NCI-H774 (cell line): ENCODE measurements around the gene ATL2.
"Not testable (repeated sequence)": the region's sequence is repeated elsewhere in the genome, so short reads cannot be mapped to it uniquely, and the experiment has no call there.

Source experiments
- DNase-seq: peaks from one replicate; lab custom pipeline; 2025; lab: John Stamatoyannopoulos, UW

ATL2 gene

DNA sequence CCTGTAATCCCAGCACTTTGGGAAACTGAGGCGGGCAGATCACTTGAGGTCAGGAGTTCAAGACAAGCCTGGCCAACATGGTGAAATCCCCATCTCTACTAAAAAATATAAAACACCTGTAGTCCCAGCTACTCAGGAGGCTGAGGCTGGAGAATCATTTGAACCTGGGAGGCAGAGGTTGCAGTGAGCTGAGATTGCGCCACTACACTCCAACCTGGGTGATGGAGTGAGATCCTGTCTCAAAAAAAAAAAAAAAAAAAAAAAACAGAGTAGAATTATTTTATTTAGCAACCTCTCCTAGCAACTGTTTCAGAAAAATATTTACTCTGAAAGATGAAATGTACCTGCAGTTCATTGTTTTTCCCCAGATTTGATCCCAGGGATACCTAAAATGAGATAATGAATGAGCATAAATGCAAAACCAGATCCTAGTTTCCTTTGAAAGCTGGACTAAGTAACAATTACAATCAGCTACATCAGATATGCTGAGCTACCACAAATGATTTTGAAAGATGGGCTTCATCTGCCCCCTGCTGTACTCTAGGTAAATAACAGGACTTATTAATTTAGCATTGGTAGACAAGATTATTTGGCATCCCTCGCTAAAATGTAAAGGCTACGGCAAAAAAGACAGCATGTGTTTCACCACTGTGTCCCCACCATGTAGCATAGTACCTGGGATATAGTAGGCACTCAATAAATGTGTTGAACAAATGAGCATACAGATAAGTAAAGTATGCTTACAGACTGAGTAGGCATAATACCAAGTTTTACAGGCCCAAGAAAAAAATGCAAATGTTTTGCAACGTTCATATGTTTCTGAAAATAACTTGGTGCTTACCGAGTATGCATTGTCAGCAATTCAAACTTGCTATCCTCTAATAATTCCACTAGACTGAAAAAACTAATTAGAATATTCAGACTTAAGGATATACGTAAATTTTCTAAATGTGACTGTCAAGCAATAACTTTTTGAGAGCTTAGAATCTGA is 102.5 kb downstream of the ATL2 start:
- peak; percentile 26 for DNase-seq

DNA sequence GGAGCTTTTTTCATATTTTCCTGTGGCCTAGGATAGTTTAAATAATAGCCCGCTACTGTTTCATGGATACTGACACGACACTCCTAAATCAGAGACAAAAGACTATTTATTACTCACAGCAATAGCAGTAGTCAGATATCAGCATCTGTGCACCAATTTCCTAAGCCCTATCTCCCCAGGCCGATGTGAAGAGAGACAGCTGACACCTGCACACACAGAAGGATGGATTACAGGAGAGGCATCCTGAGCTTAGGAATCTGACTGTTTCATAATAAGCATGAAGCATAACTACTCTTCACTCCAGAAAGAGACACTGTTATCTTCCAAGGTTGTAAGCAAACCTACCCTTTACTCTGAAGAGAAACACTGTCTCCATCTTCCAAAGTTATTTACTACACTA is 105.4 kb downstream of the ATL2 start:
- DNase-seq, result no peak

DNA sequence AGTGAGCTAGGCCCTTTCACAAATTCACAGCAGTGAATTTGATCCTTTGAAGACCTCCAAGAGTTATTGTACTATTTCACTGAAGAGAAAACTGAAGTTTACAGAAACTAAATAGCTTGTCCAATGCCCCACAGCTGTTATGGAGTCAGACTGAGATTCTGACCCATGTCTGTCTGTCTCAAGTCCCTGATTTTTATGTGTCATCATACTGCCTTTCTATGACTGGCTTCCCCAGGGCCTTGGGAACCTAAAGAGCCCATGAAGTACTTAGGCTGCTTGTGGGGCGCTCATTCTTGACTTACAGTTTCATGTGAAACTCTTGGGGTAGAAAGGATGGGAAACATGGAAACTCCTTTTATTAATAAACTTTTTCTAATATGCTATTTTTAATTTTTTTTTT is 107.7 kb downstream of the ATL2 start:
- no peak for DNase-seq

DNA sequence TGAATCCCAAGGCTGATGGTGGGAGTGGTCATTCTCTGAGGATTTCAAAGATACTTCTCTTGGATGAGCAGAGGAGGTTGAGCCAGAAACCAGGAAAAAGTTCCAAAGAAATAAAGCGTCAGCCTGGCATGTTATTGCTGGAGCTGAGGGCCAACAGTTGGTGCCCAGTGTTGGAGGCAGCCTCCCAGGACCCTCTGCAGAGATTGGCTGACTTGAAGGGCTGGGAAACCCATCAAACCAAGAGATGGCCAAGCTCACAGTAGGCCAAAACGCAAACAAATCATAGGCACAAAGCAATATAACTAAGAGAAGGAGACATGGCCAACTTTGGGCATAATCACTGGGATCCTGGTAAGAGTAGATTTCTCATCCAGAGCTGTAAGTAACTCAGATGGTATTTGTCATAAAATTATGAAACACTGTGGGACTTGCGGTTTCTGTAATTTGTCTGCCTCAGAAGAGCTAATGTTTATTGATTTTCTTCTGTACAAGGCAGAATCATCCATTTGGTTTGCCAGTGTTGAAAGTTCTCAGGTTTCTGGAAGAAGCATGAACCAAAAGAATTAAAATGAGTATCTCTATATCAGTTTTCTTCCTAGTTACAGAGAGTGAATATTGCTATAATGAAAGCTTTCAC is 108.3 kb downstream of the ATL2 start:
- DNase-seq, result no peak

DNA sequence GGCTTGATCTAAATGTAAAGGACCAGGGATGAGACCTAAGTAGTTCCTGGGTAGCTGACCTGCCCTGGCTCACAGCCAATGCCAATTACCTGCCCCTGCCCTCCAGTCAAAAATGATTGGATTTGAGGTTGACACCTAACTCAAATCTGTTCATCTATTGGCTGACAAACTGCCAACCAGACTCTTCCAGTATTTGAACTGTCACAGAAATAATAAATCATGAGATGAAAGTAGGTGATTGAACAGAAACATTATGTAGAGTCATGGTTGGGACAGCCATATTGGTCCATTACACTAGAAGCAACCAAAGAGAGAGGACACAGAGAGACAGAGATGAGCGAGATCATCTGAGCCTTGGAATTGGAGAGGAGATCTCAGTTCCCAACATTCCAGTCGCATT is 109.1 kb downstream of the ATL2 start:
- no peak for DNase-seq

DNA sequence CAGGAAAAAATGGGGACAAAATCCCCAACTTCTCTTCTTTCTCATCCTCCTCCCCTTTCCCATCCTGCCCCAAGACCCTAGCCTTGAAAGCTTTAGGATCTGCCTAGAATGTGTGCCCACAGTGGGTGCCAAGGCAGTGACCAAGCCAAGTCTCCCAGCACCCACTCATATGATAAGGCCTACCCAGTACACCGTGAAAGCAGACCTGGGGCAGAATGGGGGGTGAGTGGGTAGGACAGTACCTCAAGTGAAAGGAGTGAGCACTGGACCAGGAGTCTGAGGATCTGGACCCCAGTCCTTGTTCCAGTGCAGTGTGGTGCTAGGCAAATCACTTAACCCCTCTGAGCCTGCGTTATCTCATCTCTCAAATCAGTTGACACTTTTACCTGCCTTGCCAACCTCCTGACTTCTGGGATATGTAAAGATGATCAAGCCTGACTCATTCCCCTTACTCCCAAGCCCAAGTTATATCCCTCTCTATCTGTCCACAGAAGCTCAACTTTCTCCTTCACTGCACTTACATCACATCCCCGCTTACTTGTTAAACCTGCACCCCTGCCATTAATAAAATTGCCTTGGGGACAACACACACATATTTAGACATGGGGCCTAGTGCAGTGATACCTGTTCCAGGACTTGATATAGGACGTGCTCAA is 109.7 kb downstream of the ATL2 start:
- DNase-seq, result no peak

DNA sequence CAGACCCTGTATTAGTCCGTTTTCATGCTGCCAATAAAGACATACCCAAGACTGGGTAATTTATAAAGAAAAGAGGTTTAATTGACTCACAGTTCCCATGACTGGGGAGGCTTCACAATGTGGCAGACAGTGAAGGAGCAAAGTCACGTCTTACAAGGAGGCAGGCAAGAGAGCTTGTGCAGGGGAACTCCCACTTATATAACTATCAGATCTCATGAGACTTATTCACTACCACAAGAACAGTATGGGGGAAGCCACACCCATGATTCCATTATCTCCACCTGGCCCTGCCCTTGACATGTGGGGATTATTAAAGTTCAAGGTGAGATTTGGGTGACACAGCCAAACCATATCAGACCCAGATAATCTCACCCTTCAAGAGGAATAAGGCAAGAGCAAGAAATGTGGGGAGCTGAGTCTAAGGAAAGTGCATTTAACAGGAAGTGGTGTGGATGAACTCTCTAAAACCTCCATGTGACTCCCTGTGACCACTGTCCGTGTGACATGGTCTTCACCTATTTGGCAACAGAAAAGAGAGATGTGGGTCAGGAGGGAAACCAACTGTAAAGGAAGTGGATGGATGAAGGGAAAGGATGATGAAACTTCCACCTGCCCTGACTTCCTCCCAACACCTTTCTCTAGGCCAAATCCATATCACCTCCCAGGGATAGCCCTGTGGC is 110.6 kb downstream of the ATL2 start:
- DNase-seq, result no peak

DNA sequence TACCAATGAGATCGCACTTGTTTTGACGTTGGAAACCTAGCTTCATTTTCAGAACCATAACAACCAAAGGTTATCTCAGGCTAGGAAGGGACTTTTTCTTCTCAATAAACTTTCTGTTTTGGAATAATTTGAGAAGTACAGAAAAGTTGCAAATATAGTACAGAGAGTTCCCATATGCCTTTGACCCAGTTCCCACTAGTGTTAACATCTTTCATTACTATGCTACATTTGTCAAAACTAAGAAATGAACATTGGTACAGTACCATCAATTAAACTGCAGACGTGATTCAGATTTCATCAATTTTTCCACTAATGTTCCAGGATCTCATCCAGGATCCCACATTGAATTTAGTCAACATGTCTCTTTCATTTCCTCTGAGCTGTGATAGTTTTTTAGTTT is 111.6 kb downstream of the ATL2 start:
- DNase-seq, result no peak

DNA sequence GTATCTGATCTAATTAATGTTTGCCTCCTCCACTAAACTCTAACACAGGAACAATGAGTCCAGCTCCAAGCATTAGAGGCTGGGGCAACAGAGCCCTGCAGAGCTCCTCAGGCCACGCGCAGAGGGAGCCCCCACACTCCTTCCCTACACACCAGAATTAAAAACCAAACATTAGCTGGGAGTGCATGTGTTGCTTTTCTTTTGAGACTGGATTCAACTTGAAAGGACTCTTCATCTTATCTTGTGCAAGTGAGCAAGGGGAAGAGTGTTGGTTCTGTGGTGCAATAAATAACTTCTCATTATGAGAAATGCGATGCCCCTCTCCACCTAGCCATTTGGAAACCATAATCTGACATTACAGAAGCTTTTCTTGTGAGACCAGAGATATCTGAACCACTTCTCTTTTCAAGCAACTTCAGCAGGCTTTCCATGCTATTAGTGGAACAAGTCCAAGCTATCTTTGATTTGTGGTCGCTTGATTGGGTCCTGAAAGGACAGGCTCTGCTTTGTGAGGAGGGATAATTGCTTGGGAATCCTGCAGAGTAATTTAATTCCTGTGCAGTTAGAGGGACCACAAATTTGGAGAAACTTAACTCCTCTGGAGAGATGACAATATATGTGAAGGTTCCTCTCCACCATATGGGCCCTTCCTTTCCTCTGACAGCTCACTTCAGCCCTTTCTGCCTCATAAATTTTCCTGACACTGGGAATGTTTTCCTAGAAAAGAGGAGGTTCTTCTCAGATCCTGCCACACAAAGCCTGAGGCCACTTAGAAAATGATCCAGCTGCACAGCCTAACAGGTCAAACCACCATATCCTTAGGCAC is 112.5 kb downstream of the ATL2 start:
- DNase-seq, result no peak

DNA sequence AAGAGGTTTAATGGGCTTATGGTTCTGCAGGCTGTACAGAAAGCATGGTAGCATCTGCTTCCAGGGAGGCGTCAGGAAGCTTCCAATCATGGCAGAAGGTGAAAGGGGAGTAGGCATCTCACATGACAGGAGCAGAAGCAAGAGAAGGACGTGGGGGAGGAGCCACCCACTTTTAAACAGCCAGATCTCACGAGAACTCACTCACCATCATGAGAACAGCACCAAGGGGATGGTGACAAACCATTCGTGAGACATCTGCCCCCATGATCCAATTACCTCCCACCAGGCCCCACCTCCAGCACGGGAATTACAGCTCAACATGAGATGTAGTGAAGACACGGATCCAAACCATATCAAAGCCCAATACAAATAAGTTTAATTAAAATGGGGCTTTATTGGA is 113.8 kb downstream of the ATL2 start:
- DNase-seq, result no peak

DNA sequence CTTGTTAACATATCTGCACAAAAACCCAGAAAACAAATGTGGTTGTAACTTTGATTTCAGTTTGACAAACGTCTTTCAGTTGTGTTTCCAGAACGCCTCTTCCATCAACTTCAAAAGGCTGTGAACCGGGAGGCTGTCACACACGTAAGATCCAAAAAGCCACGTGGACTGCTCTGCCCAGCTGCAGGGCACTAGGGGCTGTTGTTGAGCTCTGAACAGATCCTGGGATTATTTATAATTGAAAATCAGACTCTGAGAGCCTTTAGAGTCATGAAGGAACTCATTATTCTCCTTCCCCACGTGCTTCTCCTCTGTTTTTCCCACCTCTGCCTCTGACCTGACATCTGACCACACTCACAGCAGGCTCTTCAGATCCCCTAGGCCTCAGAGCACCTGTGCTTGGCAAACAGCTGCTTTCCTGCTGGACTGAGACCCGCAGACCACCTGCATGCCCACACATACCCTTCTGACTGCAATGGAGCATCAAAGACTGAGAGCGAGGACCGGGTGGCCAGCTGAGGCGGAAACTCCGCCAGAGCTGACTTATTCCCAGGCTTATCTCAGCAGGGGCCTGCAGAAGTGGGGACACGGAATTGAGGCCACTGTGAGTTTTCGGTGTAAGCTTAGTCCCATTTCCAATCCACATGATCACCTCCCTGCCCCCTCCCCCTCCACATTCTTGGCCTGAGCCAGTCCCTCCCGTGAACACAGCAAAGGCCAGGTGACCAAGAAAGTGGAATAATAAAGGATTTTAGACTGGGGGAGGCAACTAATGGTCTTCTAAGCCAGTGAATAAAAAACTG is 114.8 kb downstream of the ATL2 start:
- no peak for DNase-seq

DNA sequence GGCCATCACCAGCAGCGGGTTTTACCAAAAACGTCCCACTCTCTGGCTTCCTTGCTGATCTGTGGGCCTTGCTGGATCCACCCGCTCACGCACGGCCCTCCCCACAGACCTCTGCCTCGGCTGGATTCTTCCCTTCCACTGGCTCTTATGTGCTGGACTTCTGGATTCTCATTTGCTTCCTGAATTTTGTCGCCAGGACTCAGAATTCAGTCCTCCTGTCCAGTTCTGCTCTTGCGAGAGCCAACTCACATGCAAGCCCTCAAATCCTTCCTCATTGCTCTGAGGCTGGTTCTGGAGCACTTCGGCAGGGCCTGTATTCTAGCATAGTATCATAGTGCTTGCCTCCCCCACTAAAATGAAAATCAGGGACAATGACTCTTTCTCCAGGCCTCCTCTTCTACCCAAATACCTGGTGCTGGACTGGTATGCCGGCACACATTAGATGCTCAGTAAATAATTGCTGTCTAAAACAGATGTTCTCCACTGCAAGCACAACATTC is 115.5 kb downstream of the ATL2 start:
- DNase-seq, result no peak

DNA sequence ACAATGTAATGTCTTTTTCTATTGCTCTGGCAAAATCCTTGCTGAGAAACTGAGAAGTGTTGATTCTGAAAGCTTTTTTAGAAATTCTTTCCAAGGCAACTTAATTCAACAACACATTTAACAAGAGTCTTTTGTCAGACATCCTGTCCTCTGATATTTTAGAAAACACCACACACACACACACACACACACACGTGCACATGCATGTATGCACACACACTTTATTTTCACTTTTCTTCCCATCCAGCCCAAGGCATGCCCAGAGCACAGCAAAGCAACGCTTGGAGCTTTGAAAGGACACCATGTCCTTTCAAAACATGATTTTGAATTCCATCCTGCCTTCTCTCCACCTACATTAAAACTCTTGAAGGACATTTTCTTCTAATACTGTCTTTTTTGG is 116.1 kb downstream of the ATL2 start:
- DNase-seq, result no peak

DNA sequence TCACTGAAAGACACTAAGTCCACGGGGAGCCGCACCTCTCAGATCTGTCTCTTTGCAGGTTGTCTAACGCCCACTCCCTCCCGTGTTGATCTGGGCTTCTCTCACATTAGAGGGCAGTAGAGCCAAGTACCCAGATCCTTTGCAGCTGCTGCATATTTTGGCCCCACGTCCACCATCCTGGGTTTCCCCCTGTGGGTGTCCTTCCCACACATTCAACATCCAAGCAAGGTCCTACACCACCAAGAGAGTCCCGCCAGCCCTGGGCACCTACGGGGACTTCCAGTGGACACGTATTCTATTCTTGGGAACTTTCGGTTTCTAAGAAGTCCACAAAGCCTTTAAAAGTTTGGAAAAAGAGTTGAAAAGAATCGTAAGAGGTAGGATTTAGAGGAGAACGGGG is 116.6 kb downstream of the ATL2 start:
- no peak for DNase-seq

DNA sequence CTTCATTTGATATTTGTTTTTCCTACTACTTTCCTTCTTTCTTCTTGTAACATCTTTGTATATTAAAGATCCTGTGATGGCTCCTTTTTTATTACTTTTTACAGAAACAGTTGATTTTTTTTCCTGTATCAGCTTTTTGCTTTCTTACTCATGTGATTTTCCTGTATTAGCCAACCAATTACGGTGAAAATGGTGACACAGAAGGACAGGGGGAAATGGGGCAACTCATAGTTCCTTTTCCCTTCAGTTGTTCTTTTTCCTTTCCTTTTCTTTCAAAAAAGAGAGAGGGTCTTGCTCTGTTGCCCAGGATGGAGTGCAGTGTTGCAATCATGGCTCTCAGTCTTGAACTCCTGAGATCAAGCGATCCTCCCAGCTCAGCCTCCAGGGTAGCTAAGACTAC is 117.8 kb downstream of the ATL2 start:
- no peak for DNase-seq

DNA sequence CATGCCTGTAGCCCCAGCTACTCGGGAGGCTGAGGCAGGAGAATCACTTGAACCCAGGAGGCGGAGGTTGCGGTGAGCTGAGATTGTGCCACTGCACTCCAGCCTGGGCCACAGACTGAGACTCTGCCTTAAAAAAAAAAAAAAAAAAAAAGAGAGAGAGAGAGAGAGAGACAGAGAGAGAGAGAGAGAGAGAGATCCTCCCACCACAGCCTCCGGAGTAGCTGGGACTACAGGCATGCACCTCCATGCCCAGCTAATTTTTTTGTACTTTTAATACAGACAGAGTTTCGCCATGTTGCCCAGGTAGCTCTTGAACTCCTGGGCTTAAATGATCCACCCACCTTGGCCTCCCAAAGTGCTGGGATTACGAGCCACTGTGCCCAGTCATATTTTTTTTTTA is 119.4 kb downstream of the ATL2 start:
- not testable (repeated sequence) for DNase-seq

DNA sequence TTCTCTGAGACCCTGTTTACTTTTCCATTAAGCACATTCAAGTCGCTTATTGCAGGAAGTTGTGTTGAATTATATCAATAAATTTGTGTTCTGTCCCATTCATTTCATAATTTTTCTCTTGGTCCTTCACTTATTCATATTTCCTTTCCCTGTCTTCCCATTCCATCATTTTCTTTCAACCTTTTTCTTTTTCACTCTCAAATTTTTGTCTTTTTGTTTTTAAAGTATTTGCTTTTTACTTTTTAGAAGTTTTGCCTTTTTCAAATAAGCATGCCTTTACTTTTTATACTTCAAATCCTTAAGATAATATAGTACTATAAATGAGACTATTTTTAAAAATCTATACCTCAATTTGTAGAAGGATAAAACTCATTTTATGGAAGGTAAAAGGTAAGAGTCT is 120.5 kb downstream of the ATL2 start:
- no peak for DNase-seq

DNA sequence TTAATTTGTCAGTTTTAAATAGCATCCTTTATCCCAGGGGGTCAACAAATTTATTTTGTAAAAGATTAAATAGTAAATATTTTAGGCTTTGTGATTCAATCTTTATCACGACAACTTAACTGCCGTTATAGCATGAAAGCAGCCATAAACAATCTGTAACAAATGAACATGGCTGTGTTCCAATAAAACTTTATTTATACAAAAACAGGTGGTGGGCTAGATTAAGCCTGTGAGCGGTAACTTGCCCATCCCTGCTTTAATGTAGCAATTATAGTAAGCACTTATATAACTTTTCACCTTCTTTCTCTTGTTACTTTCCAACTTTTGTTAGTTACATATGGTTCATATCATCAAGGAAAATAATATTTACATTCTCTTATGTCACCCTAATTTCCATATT is 121.9 kb downstream of the ATL2 start:
- no peak for DNase-seq

DNA sequence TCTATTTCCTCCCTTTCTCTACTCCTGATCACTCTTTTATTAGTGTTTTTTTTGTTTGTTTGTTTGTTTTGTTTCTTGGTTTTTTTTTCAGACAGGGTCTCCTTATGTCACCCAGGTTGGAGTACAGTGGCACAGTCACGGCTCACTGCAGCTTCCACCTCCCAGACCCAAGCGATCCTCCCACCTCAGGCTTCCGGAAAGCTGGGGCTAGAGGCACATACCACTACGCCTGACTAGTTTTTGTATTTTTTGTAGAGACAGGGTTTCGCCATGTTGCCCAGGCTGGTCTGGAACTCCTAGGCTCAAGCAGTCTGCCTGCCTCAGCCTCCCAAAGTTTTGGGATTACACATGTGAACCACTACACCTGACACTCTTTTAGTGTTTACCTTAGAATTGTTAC is 122.3 kb downstream of the ATL2 start:
- no peak for DNase-seq

DNA sequence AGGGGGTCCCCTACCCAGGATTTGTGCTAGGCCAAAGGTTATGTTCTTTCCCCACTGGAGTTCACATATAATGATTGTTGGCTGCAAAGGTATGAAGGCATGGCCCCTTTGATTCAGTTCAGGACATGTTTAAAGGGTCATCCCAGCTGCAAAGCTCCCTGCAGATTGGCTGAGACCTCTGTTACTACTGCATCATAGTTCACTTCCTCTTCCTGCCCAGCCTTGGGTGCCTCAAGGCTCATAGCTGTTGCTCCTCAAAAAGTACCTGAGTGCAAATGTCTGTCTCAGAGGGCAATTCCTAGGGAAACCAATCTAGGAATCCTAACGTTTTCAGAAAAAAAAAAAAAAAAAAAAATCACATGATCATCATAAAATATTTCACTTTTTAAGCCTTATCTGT is 125.1 kb downstream of the ATL2 start:
- DNase-seq, result no peak

DNA sequence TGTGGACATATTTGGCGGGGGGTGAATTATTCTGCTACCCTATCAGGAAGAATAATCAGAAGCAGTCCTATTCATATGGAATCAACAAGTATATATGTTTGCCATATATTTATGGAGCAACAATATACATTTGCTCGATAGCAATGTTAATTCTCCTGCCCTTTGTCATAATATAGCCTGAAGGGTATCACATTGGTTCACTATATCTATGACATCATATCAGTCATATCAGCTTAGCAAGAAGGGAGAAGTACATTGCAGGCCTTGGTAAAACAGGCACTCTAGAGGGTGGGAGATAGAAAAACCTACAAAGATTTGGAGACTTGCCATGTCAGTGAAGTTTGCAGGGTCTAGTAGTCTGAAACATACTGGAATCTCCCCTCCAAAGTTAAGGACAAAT is 128.4 kb downstream of the ATL2 start:
- no peak for DNase-seq
